Activated CD4-positive, alpha-beta T cell treated with anti-CD3 and anti-CD28 coated beads, Interleukin-2, amount 10 ng/mL, durations not matched to agents 24 days and 14 days (primary cell): ENCODE results near the gene RAPGEF5. TPM values are rescaled to one million over a fixed set of nuclear protein-coding genes. Genes with fewer than 3 reads are reported as not detected.
"Not testable (repeated sequence)": the region's sequence is repeated elsewhere in the genome, so short reads cannot be mapped to it uniquely, and the experiment has no call there.

ENCODE experiments used
- DNase-seq: peaks from one replicate; pipeline ENCODE4 v3.0.0; 2022
- H3K27ac Mint-ChIP-seq: one replicate; pipeline ENCODE4 v1.8.0; 2022; ENCODE audit warnings: mild to moderate bottlenecking, mixed read lengths
- H3K27me3 Mint-ChIP-seq: one replicate; pipeline ENCODE4 v1.8.0; 2022; ENCODE audit warnings: mixed read lengths
- H3K36me3 Mint-ChIP-seq: one replicate; pipeline ENCODE4 v1.8.0; 2022; ENCODE audit warnings: low read depth, mild to moderate bottlenecking, mixed read lengths
- H3K4me1 Mint-ChIP-seq: one replicate; pipeline ENCODE4 v1.8.0; 2021; ENCODE audit warnings: mixed read lengths
- H3K4me3 Mint-ChIP-seq: one replicate; pipeline ENCODE4 v1.8.0; 2022; ENCODE audit warnings: mild to moderate bottlenecking, moderate library complexity, mixed read lengths
- H3K9me3 Mint-ChIP-seq: one replicate; pipeline ENCODE4 v1.8.0; 2021; ENCODE audit warnings: mixed read lengths
- intact Hi-C: fragments of 100-400 bp; cut with micrococcal nuclease; formaldehyde crosslinking; loops from one replicate; pipeline ENCODE4 v1.15.1; 2023
- total RNA-seq: library from RNA; stranded (reverse); gene quantifications from 2 replicates; pipeline ENCODE4 v1.2.3, GENCODE V29; 2022

Gene RAPGEF5
- total RNA-seq, 1 donor from 2014 or later, result 0.54 TPM

- H3K4me3 Mint-ChIP-seq, result peak overlapping the region; percentile 78
Measured at GRCh38 chr7:22083704-22084240, 273.2 kb downstream of the RAPGEF5 start.

GRCh38 chr7:22082886-22083703 is 273.9 kb downstream of the RAPGEF5 start:
- Mint-ChIP-seq H3K27ac (no peak overlapping the region), H3K4me3 (peak overlapping the region; percentile 78), H3K36me3 (no peaks in the 10 kb centered on the region), H3K27me3 (peaks cover 43% of the 10 kb centered on the region), H3K4me1 (peaks cover 10% of the 10 kb centered on the region), H3K9me3 (peaks cover 4% of the 10 kb centered on the region)
- DNase-seq, result peak; percentile 94
- intact Hi-C loops, result loop anchor here (10.0 kb wide), 1 partner anchor 828 kb away; no protein-coding TSS in a partner anchor

More at GRCh38 chr7:22083704-22084240, 273.2 kb downstream of the RAPGEF5 start:
- H3K27ac Mint-ChIP-seq, result no peak overlapping the region
- peaks cover 4% of the 10 kb centered on the region for H3K9me3 Mint-ChIP-seq
- H3K4me1 Mint-ChIP-seq, result peaks cover 10% of the 10 kb centered on the region
- DNase-seq, result no peak
- peaks cover 40% of the 10 kb centered on the region for H3K27me3 Mint-ChIP-seq
- intact Hi-C loops, result loop anchor here (10.0 kb wide), 1 partner anchor 829 kb away; no protein-coding TSS in a partner anchor
- H3K36me3 Mint-ChIP-seq, result no peaks in the 10 kb centered on the region

- H3K4me3 Mint-ChIP-seq, result peak overlapping the region; percentile 78
- intact Hi-C loops, result loop anchor here (10.0 kb wide), 1 partner anchor 828 kb away; no protein-coding TSS in a partner anchor
- peaks cover 47% of the 10 kb centered on the region for H3K27me3 Mint-ChIP-seq
- H3K4me1 Mint-ChIP-seq, result peaks cover 10% of the 10 kb centered on the region
- no peak overlapping the region for H3K27ac Mint-ChIP-seq
- no peaks in the 10 kb centered on the region for H3K36me3 Mint-ChIP-seq
- DNase-seq, result no peak
- peaks cover 4% of the 10 kb centered on the region for H3K9me3 Mint-ChIP-seq
Measured at GRCh38 chr7:22082553-22082885, 274.4 kb downstream of the RAPGEF5 start.

- peaks cover 48% of the 10 kb centered on the region for H3K27me3 Mint-ChIP-seq
- H3K27ac Mint-ChIP-seq, H3K36me3 Mint-ChIP-seq, H3K4me1 Mint-ChIP-seq, H3K4me3 Mint-ChIP-seq, H3K9me3 Mint-ChIP-seq, DNase-seq: not testable (repeated sequence)
- intact Hi-C loops, result loop anchor here (10.0 kb wide), 1 partner anchor 825 kb away; no protein-coding TSS in a partner anchor
Measured at GRCh38 chr7:22080219-22080618, 276.7 kb downstream of the RAPGEF5 start.

GRCh38 chr7:22078872-22079271 is 278.1 kb downstream of the RAPGEF5 start:
- H3K4me1 Mint-ChIP-seq, H3K4me3 Mint-ChIP-seq, H3K36me3 Mint-ChIP-seq, H3K27ac Mint-ChIP-seq, intact Hi-C loops, H3K9me3 Mint-ChIP-seq, DNase-seq: not testable (repeated sequence)
- peaks cover 43% of the 10 kb centered on the region for H3K27me3 Mint-ChIP-seq

- Mint-ChIP-seq H3K9me3 (peaks cover 4% of the 10 kb centered on the region), H3K27me3 (peaks cover 19% of the 10 kb centered on the region), H3K4me3 (no peak overlapping the region), H3K27ac (no peak overlapping the region), H3K36me3 (no peaks in the 10 kb centered on the region), H3K4me1 (no peaks in the 10 kb centered on the region)
- no peak for DNase-seq
- intact Hi-C loops, result no loop called here
Measured at GRCh38 chr7:22075561-22075960, 281.4 kb downstream of the RAPGEF5 start.

- intact Hi-C loops, result no loop called here
- no peaks in the 10 kb centered on the region for H3K36me3 Mint-ChIP-seq
- peaks cover 16% of the 10 kb centered on the region for H3K27me3 Mint-ChIP-seq
- H3K27ac Mint-ChIP-seq, result no peak overlapping the region
- no peak overlapping the region for H3K4me3 Mint-ChIP-seq
- no peak for DNase-seq
- H3K9me3 Mint-ChIP-seq, result peaks cover 4% of the 10 kb centered on the region
- H3K4me1 Mint-ChIP-seq, result no peaks in the 10 kb centered on the region
Measured at GRCh38 chr7:22074897-22075296, 282.1 kb downstream of the RAPGEF5 start.

Other genes starting within 250 kb of the RAPGEF5 start
- 0.21 TPM in 1 of 2 replicates, not detected in the other for gene STEAP1B, start 143.0 kb upstream of the RAPGEF5 start, total RNA-seq